Right atrium auricular region (tissue), 2 donors: ENCODE results near the gene SYNPO2. TPM values are rescaled to one million over a fixed set of nuclear protein-coding genes. Genes with fewer than 3 reads are reported as not detected.
A peak's percentile ranks its signal among the peaks of the same experiment; 100 is the strongest.
"Not testable (repeated sequence)": the region's sequence is repeated elsewhere in the genome, so short reads cannot be mapped to it uniquely, and the experiment has no call there.

Experiments
- DNase-seq: peaks from one replicate; pipeline ENCODE4 v3.0.0-alpha.2; 2019; ENCODE audit warnings: low spot score
- H3K27ac ChIP-seq, 2 donors: fragments of 200-600 bp; sonication (generic); 1 replicate in 1 of 2; 2 replicates in 1 of 2; pipeline ENCODE4 v1.5.1; 2016 to 2019
- H3K27me3 ChIP-seq, 2 donors: fragments of 200-600 bp; sonication (generic); one replicate each; pipeline versions ENCODE4 v1.5.1 to v1.6.0; 2017 to 2019
- H3K36me3 ChIP-seq: fragments of 200-600 bp; sonication (generic); one replicate; pipeline ENCODE4 v1.5.1; 2016
- H3K4me1 ChIP-seq, 2 donors: fragments of 200-600 bp; sonication (generic); one replicate each; pipeline versions ENCODE4 v1.5.1 to v1.6.0; 2017 to 2019
- H3K4me3 ChIP-seq, 2 donors: fragments of 200-600 bp; sonication (generic); 1 replicate in 1 of 2; 2 replicates in 1 of 2; pipeline ENCODE4 v1.5.1; 2017 to 2019; ENCODE audit warnings: mild to moderate bottlenecking in 1 of 2, moderate library complexity in 1 of 2
- H3K9me3 ChIP-seq, 2 donors: fragments of 200-600 bp; sonication (generic); one replicate each; pipeline ENCODE4 v1.5.1; 2019
- total RNA-seq, 2 donors: library from RNA; depleted of rRNA; stranded (reverse); fragments of >200 nt; gene quantifications; one replicate each; pipeline ENCODE4 v1.1.0, GENCODE V29; 2016
- TF ChIP-seq, protein P1 (sequence below), 2 donors: fragments of 200-600 bp; sonication (generic); IDR thresholded peaks; one replicate each; pipeline ENCODE4 v1.5.1; 2019; ENCODE audit warnings: antibody characterized with exemption in 2 of 2

SYNPO2 gene
- total RNA-seq, 2 donors from 2014 or later = 85.3 to 152 TPM

DNA sequence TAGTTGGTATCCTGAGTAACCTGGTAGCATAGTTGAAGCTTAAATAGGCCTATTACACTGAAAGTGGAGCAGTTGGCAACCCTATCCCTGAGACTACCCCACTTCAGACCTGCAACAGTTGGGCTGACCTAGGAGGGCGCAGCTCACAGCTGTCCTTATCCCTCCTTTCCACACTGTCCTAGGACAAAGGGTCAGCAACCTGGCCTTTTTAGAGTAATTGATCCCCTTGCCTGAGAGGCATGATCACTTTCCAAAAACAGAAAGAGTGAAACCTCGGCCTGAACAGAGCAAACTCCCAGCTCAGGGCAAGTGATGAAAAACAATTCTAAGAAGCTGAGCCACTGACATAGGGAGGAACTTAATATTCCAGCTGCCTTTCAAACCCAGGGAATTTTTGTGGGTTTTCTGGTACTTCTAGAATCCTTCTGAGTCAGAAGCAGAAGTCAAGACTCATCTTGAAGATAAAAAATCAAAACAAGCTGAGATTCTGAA is 152.1 kb downstream of the SYNPO2 start:
- H3K36me3 ChIP-seq = no peaks in the 10 kb centered on the region
- peaks cover 0 to 47% of the 10 kb centered on the region in 2 donors for H3K4me1 ChIP-seq
- no peaks in the 10 kb centered on the region for H3K27me3 ChIP-seq
- DNase-seq = no peak
- peak overlapping the region; percentile 71 to 75 for H3K27ac ChIP-seq
- no peaks in the 10 kb centered on the region for H3K9me3 ChIP-seq
- TF ChIP-seq, protein P1, sequence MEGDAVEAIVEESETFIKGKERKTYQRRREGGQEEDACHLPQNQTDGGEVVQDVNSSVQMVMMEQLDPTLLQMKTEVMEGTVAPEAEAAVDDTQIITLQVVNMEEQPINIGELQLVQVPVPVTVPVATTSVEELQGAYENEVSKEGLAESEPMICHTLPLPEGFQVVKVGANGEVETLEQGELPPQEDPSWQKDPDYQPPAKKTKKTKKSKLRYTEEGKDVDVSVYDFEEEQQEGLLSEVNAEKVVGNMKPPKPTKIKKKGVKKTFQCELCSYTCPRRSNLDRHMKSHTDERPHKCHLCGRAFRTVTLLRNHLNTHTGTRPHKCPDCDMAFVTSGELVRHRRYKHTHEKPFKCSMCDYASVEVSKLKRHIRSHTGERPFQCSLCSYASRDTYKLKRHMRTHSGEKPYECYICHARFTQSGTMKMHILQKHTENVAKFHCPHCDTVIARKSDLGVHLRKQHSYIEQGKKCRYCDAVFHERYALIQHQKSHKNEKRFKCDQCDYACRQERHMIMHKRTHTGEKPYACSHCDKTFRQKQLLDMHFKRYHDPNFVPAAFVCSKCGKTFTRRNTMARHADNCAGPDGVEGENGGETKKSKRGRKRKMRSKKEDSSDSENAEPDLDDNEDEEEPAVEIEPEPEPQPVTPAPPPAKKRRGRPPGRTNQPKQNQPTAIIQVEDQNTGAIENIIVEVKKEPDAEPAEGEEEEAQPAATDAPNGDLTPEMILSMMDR (IDR thresholded peaks at IDR 0.05) = no peak
- H3K4me3 ChIP-seq = no peak overlapping the region

DNA sequence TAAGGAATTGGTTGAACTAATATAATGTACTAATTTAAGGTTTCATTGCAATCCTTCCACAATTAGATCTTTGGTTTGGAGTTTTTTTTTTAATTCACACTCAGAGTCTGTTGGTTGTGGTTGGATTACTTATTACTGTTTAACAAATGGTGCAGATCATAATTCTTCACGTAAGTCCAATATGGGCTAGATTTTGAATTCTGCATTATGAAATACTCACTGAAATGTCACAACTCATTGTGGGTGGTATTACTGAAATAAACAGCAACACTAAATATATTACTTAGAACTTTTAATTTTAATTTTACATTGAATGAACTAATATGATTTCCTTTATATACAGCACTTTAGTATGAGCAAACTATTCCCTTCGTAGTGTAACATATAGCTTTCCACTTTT is 152.7 kb downstream of the SYNPO2 start:
- no peak for DNase-seq
- peaks cover 0 to 54% of the 10 kb centered on the region in 2 donors for H3K4me1 ChIP-seq
- TF ChIP-seq, protein P1 (IDR thresholded peaks at IDR 0.05) = no peak
- H3K4me3 ChIP-seq = no peak overlapping the region
- no peaks in the 10 kb centered on the region for H3K9me3 ChIP-seq
- H3K36me3 ChIP-seq = no peaks in the 10 kb centered on the region
- no peaks in the 10 kb centered on the region for H3K27me3 ChIP-seq
- H3K27ac ChIP-seq = peak overlapping the region; percentile 71 to 75

DNA sequence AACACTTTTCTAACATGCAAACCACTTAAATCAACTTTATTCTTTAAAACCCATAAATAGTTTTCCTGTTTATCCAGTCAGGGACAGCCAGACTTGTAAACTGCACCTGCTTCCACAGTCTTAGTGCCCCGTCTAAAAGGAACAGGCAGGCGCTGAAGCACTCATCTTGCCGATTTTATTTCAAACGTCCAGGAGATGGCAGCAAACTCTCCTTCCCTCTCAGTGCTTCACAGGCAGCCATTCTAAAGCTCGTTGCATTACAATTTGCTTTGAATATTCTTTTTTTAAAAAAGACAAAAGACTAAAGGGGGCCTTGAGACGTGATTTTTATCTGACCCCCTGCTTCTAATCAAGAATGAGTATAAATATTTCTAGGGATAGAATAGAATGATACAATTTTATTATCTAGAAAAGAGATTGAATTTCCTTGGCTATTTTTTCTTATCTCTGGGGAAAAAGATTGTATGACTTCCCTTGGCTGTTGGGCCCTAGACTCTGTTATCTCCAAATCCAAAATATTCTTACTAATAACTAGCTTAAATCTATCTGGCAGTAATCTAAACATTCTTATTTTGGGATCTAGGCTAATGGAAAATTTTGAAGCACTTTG is 153.4 kb downstream of the SYNPO2 start:
- H3K4me1 ChIP-seq = peaks cover 0 to 61% of the 10 kb centered on the region in 2 donors
- H3K27me3 ChIP-seq = no peaks in the 10 kb centered on the region
- no peak overlapping the region for H3K4me3 ChIP-seq
- H3K27ac ChIP-seq = peak overlapping the region; percentile 40 to 75
- DNase-seq = peak; percentile 62
- H3K9me3 ChIP-seq = no peaks in the 10 kb centered on the region
- no peaks in the 10 kb centered on the region for H3K36me3 ChIP-seq
- TF ChIP-seq, protein P1 (IDR thresholded peaks at IDR 0.05) = peak; percentile 67 to 75

DNA sequence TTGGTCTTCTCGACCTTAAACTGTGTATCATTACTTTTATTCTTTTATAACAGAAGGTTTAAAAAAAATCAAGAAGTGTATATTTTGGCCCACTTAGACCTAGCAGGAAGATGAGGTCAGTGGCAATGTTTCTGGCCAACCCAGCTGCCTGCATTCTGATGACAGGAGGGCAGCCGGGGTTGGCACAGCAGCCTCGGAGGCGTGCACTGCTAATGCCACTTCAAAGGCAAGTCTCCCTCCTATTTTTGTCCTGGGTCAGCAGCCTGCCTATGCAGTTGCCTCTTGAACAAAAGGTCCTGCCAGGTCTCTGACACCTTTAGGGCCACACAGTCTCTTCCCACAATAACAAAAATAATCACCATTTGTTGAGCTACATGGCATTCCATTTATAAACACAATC is 157.6 kb downstream of the SYNPO2 start:
- Histone ChIP-seq H3K4me1 (peaks cover 0 to 45% of the 10 kb centered on the region in 2 donors), H3K27me3 (no peaks in the 10 kb centered on the region), H3K4me3 (no peak overlapping the region), H3K36me3 (no peaks in the 10 kb centered on the region), H3K27ac (peak overlapping the region; percentile 74 to 90), H3K9me3 (no peaks in the 10 kb centered on the region)
- peak; percentile 79 for DNase-seq
- TF ChIP-seq, protein P1 (IDR thresholded peaks at IDR 0.05) = no peak

DNA sequence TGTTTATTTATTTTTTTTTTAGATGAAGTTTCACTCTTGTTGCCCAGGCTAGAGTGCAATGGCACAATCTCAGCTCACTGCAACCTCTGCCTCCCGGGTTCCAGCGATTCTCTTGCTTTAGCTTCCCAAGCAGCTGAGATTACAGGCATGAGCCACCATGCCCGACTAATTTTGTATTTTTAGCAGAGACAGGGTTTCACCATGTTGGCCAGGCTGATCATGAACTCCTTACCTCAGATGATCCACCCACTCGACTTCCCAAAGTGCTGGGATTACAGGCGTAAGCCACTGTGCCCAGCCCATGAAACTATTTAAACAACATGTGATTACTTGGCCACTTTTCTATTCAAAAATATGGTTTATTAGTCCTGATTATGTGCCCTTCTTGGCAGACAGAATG is 158.4 kb downstream of the SYNPO2 start:
- DNase-seq, H3K4me3 ChIP-seq, H3K9me3 ChIP-seq, H3K36me3 ChIP-seq, H3K27me3 ChIP-seq: not testable (repeated sequence)
- Histone ChIP-seq H3K4me1 (peaks cover 0 to 40% of the 10 kb centered on the region in 2 donors), H3K27ac (peak overlapping the region; percentile 74 to 90)

DNA sequence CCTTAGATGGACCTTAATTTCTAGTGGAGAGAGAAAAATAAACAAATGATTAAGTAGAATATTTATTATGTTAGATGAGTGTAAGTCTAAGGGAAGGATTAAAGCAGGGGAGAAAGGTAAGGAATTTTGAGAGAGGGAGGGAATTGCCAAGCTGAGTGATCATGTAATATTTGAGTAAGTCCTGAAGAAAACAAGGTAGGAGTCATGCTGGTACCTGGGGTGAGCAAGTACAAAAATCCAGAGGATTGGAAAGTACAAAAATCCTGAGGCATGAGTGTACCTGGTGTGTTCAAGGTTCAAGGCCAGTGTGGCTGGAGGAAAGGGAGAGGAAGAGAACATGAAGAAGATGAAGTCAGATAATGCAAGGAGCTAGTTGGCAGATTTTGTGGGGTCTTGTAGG is 159.8 kb downstream of the SYNPO2 start:
- DNase-seq = no peak
- Histone ChIP-seq H3K4me3 (no peak overlapping the region), H3K9me3 (no peaks in the 10 kb centered on the region), H3K4me1 (peaks cover 0 to 45% of the 10 kb centered on the region in 2 donors), H3K36me3 (no peaks in the 10 kb centered on the region), H3K27ac (peak overlapping the region in 1 of 2 donors; percentile 90), H3K27me3 (no peaks in the 10 kb centered on the region)
- TF ChIP-seq, protein P1 (IDR thresholded peaks at IDR 0.05) = no peak
